ENCODE results near the gene PTRH2. TPM values are rescaled to one million over a fixed set of nuclear protein-coding genes. Genes with fewer than 3 reads are reported as not detected.

Gene PTRH2
- total RNA-seq, 2 experiments from 2014 or later = 19.7 to 24.4 TPM

DNA sequence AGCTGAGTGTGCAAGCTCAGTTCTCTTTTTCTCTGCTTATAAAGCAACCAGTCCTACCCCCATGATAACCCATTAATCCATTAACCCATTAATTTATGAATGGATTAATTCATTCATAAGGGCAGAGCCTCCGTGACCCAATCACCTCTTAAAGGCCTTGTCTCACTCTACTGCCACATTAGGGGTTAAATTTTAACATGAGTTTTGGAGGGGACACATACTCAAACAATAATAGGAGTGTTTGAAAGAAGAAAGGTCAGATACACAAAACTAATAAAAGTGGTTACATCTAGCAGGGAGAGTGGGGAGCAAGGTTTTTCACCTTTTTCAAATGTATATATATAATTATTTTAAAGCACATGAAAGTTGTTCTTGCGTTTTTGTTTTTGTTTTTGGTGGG, 7.0 kb upstream of the PTRH2 start:
- CTCF ChIA-PET = no interaction called here
- no peak overlapping the region for H3K4me3 Mint-ChIP-seq

DNA sequence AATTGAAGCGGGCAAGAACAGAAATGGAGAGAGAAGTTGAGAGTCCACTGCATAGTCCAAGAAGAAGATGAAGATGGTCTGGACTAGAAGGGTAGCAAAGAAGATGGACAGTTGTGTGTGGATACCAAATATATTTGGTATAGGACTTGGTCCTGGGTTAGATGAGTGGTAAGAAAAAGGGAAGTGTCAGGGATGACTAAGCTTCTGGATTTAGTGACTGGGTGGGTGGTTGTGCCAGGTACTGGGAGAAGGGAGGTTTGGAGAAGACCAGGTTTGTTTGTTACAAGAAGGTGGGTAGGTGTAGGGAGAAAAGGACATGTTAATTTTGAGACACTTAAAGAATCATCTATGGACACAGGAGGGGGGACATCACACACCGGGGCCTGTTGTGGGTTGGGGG, 5.6 kb upstream of the PTRH2 start:
- Mint-ChIP-seq H3K4me1 (ENCODE audit: low read depth) (peaks cover 49% of the 10 kb centered on the region), H3K36me3 (ENCODE audit: low read depth) (peaks cover 7% of the 10 kb centered on the region), H3K27me3 (ENCODE audit: low read depth) (no peaks in the 10 kb centered on the region), H3K27ac (no peak overlapping the region), H3K9me3 (no peaks in the 10 kb centered on the region), H3K4me3 (no peak overlapping the region)
- intact Hi-C loops (cut with micrococcal nuclease) = no loop called here
- CTCF ChIA-PET = no interaction called here
- DNase-seq = no peak

More for the DNA sequence above, 7.0 kb upstream of the PTRH2 start:
- Mint-ChIP-seq H3K9me3 (no peaks in the 10 kb centered on the region), H3K27ac (no peak overlapping the region), H3K27me3 (ENCODE audit: low read depth) (no peaks in the 10 kb centered on the region), H3K36me3 (ENCODE audit: low read depth) (peaks cover 10% of the 10 kb centered on the region), H3K4me1 (ENCODE audit: low read depth) (peaks cover 45% of the 10 kb centered on the region)
- intact Hi-C loops (cut with micrococcal nuclease) = no loop called here
- no peak for DNase-seq

DNA sequence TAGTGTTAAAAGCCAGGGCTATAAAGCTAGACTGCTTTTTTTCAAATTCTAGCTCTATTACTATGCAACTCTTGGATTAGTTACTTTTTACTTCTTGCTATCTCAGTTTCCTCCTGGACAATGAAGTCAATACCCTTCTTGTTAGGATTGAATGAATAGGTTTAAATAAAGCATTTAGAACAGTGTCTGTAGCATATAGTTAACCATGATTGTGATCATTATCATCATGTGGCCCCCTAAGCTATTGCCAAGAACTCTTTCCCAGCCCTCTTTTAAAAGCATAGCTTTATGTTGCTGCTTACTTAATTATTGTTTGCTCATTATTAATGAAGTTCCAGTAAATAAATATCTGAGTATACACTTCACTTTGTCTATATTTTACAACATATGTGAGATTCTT, 4.7 kb upstream of the PTRH2 start:
- H3K4me1 Mint-ChIP-seq (ENCODE audit: low read depth) = peaks cover 46% of the 10 kb centered on the region
- H3K27me3 Mint-ChIP-seq (ENCODE audit: low read depth) = no peaks in the 10 kb centered on the region
- no peak overlapping the region for H3K4me3 Mint-ChIP-seq
- H3K36me3 Mint-ChIP-seq (ENCODE audit: low read depth) = peaks cover 8% of the 10 kb centered on the region
- H3K27ac Mint-ChIP-seq = no peak overlapping the region
- no peaks in the 10 kb centered on the region for H3K9me3 Mint-ChIP-seq
- CTCF ChIA-PET = interaction anchor here (0.6 kb wide), 1 partner anchor 9 kb away, joined by 3 read pairs; no protein-coding TSS in a partner anchor
- intact Hi-C loops (cut with micrococcal nuclease) = no loop called here
- DNase-seq = no peak

GRCh38 chr17:59707971-59708430, 771 bp upstream of the PTRH2 start:
- H3K36me3 Mint-ChIP-seq (ENCODE audit: low read depth) = peaks cover 26% of the 10 kb centered on the region
- CTCF ChIA-PET = interaction anchor here (0.6 to 1.2 kb wide), 3 partner anchors 37 to 151 kb away, joined by 3 read pairs; no protein-coding TSS in a partner anchor
- DNase-seq = no peak
- no peaks in the 10 kb centered on the region for H3K27me3 Mint-ChIP-seq (ENCODE audit: low read depth)
- peaks cover 56% of the 10 kb centered on the region for H3K4me1 Mint-ChIP-seq (ENCODE audit: low read depth)
- H3K27ac Mint-ChIP-seq = peak overlapping the region; percentile 92
- H3K9me3 Mint-ChIP-seq = no peaks in the 10 kb centered on the region
- peak overlapping the region; percentile 94 for H3K4me3 Mint-ChIP-seq
- intact Hi-C loops (cut with micrococcal nuclease) = loop anchor here (1.0 to 10.0 kb wide), 6 partner anchors 89 to 687 kb away; partner anchors contain the start of genes CLTC, DHX40, TUBD1 and USP32

DNA sequence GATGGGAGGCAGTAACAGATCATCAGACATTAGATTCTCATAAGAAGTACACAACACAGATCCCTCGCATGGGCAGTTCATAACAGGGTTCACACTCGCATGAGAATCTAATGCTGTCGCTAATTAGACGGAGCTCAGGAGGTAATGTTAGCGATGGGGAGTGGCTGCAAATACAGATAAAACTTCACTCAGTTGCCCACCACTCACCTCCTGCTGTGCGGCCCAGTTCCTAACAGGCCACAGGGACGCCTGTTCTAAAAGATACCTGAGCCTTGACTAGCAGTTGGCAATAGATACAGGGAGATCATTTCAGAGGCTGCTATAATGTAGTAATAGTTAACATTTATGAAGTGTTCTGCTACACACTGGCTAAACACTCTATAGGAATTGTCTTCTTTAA, 4.9 kb downstream of the PTRH2 start:
- Mint-ChIP-seq H3K9me3 (no peaks in the 10 kb centered on the region), H3K36me3 (ENCODE audit: low read depth) (peaks cover 58% of the 10 kb centered on the region), H3K4me3 (no peak overlapping the region), H3K27ac (peak overlapping the region; percentile 16), H3K4me1 (ENCODE audit: low read depth) (peaks cover 76% of the 10 kb centered on the region), H3K27me3 (ENCODE audit: low read depth) (no peaks in the 10 kb centered on the region)
- intact Hi-C loops (cut with micrococcal nuclease) = loop anchor here (10.0 kb wide), 1 partner anchor 692 kb away; the partner anchor contains the start of gene USP32
- no peak for DNase-seq
- CTCF ChIA-PET = interaction anchor here (0.7 kb wide), 1 partner anchor 28 kb away, joined by 4 read pairs; no protein-coding TSS in a partner anchor

GRCh38 chr17:59699786-59700185, 7.4 kb downstream of the PTRH2 start:
- H3K27me3 Mint-ChIP-seq (ENCODE audit: low read depth) = no peaks in the 10 kb centered on the region
- no peak for DNase-seq
- H3K27ac Mint-ChIP-seq = no peak overlapping the region
- H3K4me1 Mint-ChIP-seq (ENCODE audit: low read depth) = peaks cover 71% of the 10 kb centered on the region
- H3K36me3 Mint-ChIP-seq (ENCODE audit: low read depth) = peaks cover 52% of the 10 kb centered on the region
- H3K9me3 Mint-ChIP-seq = no peaks in the 10 kb centered on the region
- no peak overlapping the region for H3K4me3 Mint-ChIP-seq
- intact Hi-C loops (cut with micrococcal nuclease) = loop anchor here (10.0 kb wide), 1 partner anchor 695 kb away; the partner anchor contains the start of gene USP32
- CTCF ChIA-PET = interaction anchor here (0.5 kb wide), 1 partner anchor 389 kb away, joined by 4 read pairs; no protein-coding TSS in a partner anchor

DNA sequence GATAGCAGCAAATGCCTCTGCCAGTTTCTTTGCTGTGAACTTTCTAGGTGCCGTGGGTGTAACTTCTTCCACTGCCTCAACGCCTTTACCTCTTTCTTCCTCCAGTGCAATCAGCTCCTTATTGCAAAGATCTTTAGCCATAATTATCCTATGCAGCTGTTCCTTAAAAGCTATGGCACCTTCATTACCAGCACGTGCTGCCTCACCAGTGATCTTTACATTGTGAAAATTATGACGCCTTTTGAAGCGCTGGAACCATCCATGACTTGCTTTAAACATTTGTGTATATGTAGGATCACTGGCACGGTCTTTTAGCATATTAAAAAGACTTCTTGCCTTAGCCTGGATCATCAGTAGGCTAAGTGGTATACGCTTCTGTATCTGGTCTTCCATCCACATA, 8.0 kb downstream of the PTRH2 start:
- H3K27me3 Mint-ChIP-seq (ENCODE audit: low read depth) = no peaks in the 10 kb centered on the region
- intact Hi-C loops (cut with micrococcal nuclease) = no loop called here
- no peaks in the 10 kb centered on the region for H3K9me3 Mint-ChIP-seq
- CTCF ChIA-PET = no interaction called here
- H3K36me3 Mint-ChIP-seq (ENCODE audit: low read depth) = peaks cover 54% of the 10 kb centered on the region
- no peak for DNase-seq
- no peak overlapping the region for H3K4me3 Mint-ChIP-seq
- no peak overlapping the region for H3K27ac Mint-ChIP-seq
- H3K4me1 Mint-ChIP-seq (ENCODE audit: low read depth) = peaks cover 65% of the 10 kb centered on the region

DNA sequence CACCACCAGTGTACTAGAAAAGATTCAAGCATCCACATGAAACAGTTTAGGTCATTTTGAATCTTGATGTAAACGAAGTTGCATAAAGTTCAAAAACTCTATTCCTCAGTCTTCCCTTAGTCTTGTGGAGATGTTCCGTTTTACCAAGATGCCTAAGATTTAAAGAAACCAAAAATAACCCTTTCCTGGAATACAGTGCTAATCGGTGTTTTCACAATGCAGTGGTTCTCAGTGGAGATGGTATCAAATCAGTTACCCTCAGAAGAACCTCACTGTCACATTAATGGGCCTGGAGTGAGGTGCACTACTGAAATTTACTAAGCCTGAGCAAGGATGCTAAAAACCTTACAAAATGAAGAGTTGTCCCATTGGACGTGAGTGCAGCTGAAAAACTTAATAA, 9.1 kb downstream of the PTRH2 start:
- H3K27ac Mint-ChIP-seq = peak overlapping the region; percentile 44
- H3K27me3 Mint-ChIP-seq (ENCODE audit: low read depth) = no peaks in the 10 kb centered on the region
- H3K4me1 Mint-ChIP-seq (ENCODE audit: low read depth) = peaks cover 57% of the 10 kb centered on the region
- no peaks in the 10 kb centered on the region for H3K9me3 Mint-ChIP-seq
- H3K4me3 Mint-ChIP-seq = no peak overlapping the region
- H3K36me3 Mint-ChIP-seq (ENCODE audit: low read depth) = peaks cover 50% of the 10 kb centered on the region
- intact Hi-C loops (cut with micrococcal nuclease) = no loop called here
- DNase-seq = no peak
- CTCF ChIA-PET = no interaction called here

DNA sequence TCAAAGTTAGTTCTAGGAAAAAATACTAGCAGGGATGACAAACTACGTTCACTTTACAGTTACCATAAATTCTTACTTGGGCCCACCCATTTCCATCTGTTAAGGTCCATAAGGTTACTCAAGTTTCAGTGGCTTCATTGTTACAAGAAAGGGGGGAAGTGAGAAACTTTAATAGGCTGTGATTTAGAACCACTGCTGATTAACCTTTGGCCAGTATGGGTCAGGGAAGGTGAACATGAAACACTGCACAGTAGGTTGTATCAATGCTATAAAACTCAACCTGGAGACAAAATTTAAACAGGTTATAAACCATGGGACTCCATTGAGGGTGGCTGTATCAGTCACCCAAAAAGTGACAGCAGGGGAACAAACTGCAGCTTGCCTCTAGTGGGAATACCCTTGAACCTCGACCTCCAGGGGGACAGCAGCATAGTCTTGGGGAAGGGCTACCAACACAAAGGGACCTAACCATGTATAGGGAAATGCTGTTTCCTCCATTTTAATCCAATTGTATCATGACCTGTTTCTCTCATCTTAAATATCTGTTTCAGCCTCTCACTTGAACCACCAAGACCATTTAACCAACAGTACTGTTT, 10.4 kb downstream of the PTRH2 start:
- H3K27ac Mint-ChIP-seq = peak overlapping the region; percentile 79
- intact Hi-C loops (cut with micrococcal nuclease) = no loop called here
- H3K27me3 Mint-ChIP-seq (ENCODE audit: low read depth) = no peaks in the 10 kb centered on the region
- H3K4me3 Mint-ChIP-seq = no peak overlapping the region
- DNase-seq = no peak
- peaks cover 48% of the 10 kb centered on the region for H3K36me3 Mint-ChIP-seq (ENCODE audit: low read depth)
- H3K9me3 Mint-ChIP-seq = no peaks in the 10 kb centered on the region
- H3K4me1 Mint-ChIP-seq (ENCODE audit: low read depth) = peaks cover 48% of the 10 kb centered on the region
- CTCF ChIA-PET = no interaction called here

GRCh38 chr17:59695945-59696681, 11.1 kb downstream of the PTRH2 start:
- H3K4me1 Mint-ChIP-seq (ENCODE audit: low read depth) = peaks cover 43% of the 10 kb centered on the region
- no peak overlapping the region for H3K4me3 Mint-ChIP-seq
- intact Hi-C loops (cut with micrococcal nuclease) = no loop called here
- no peaks in the 10 kb centered on the region for H3K9me3 Mint-ChIP-seq
- peak overlapping the region; percentile 79 for H3K27ac Mint-ChIP-seq
- no peak for DNase-seq
- no peaks in the 10 kb centered on the region for H3K27me3 Mint-ChIP-seq (ENCODE audit: low read depth)
- H3K36me3 Mint-ChIP-seq (ENCODE audit: low read depth) = peaks cover 49% of the 10 kb centered on the region
- CTCF ChIA-PET = no interaction called here

DNA sequence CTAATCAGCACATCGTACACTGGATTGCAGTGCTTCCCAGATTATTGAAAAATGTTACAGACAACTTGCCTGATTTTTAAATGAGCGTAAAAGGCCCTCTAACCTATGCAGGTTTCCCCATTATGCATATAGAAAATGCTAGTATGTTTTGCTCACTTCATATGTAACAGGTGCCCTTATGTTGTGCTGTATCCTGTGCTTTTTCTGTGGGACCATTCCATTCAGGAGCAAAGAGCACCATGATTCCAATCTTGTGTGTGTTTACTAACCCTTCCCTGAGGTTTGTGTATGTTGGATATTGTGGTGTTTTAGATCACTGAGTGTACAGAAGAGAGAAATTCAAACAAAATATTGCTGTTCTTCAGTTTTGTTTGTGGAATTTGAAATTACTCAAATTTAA, 12.9 kb downstream of the PTRH2 start:
- CTCF ChIA-PET = no interaction called here
- H3K36me3 Mint-ChIP-seq (ENCODE audit: low read depth) = peaks cover 48% of the 10 kb centered on the region

DNA sequence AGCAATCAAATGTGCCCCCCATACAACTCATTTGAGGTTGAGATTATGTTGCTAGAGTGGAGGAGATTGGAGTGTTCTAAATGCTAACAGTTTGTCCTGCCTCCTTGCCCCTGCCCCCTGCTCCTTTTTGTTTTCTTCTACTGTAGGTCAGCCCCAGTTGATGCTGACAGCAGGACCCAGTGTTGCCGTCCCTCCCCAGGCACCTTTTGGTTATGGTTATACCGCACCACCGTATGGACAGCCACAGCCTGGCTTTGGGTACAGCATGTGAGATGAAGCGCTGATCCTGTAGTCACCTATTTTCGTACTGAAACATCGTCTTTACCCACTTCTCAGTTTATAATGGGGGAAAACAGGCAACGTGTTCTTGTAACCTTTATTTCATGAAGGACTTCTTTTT, 13.6 kb downstream of the PTRH2 start:
- H3K36me3 Mint-ChIP-seq (ENCODE audit: low read depth) = peaks cover 41% of the 10 kb centered on the region
- CTCF ChIA-PET = interaction anchor here (0.6 kb wide), 1 partner anchor 42 kb away, joined by 3 read pairs; no protein-coding TSS in a partner anchor
- H3K4me3 Mint-ChIP-seq = no peak overlapping the region
- no peaks in the 10 kb centered on the region for H3K27me3 Mint-ChIP-seq (ENCODE audit: low read depth)
- peaks cover 24% of the 10 kb centered on the region for H3K4me1 Mint-ChIP-seq (ENCODE audit: low read depth)
- DNase-seq = no peak
- H3K27ac Mint-ChIP-seq = peak overlapping the region; percentile 2
- intact Hi-C loops (cut with micrococcal nuclease) = no loop called here
- no peaks in the 10 kb centered on the region for H3K9me3 Mint-ChIP-seq

More for the DNA sequence above, 12.9 kb downstream of the PTRH2 start:
- DNase-seq = no peak
- intact Hi-C loops (cut with micrococcal nuclease) = no loop called here
- H3K27me3 Mint-ChIP-seq (ENCODE audit: low read depth) = no peaks in the 10 kb centered on the region
- H3K4me3 Mint-ChIP-seq = no peak overlapping the region
- peak overlapping the region; percentile 43 for H3K27ac Mint-ChIP-seq
- no peaks in the 10 kb centered on the region for H3K9me3 Mint-ChIP-seq
- H3K4me1 Mint-ChIP-seq (ENCODE audit: low read depth) = peaks cover 28% of the 10 kb centered on the region

All from activated naive CD4-positive, alpha-beta T cell treated with anti-CD3 and anti-CD28 coated beads for 36 hours (primary cell).